ENCODE measurements around the gene IGLON5.

The IGLON5 gene

DNA sequence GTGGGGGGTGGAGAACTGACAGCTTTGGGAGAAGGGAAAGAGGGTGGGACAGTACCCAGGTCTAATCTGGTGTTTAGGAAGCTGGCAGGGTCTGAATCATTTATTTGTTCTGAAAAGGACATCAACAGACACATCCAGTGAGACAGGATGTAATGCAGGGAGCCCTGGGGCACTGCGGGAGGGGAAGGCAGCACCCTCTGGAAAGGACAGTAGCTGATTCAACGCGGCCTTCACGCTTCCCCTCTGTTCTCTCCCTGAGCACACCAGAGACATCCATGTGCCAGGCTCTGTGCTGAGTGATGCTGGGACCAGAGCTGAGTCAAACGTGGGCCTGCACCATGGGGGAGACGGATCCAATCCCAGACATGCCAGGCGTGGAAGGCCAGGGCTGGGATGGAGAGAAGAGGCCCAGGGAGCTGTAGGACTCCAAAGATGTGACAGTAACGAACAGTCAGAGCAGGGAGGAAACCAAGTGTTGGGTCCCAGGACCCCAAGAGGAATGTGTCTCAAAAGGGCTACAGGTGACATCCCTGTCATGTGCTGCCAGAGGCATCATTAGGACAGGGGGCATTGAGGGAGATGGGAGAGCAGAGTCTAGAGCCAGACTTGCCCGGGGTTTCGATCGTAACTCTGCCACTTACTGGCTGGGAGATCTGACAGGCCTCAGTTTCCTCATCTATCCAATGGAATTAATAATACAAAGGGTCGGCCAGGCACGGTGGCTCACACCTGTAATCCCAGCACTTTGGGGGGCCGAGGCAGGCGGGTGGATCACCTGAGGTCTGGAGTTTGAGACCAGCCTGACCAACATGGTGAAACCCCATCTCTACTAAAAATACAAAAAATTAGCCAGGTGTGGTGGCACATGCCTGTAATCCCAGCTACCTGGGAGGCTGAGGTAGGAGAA, 53.0 kb downstream of the IGLON5 start:
- Histone ChIP-seq H3F3A (ENCODE audit: low read depth) (no peaks in the 10 kb centered on the region), H3K4me1 (ENCODE audit: insufficient read depth, low read length, poor library complexity, severe bottlenecking) (peaks cover 44% of the 10 kb centered on the region), H3K27me3 (ENCODE audit: insufficient read depth, low read length, poor library complexity, severe bottlenecking) (no peaks in the 10 kb centered on the region), H3K9ac (ENCODE audit: low read depth, low read length, poor library complexity, severe bottlenecking) (peak overlapping the region; percentile 50), H3K4me3 (ENCODE audit: low read length, poor library complexity, severe bottlenecking) (peak overlapping the region; percentile 16), H3K79me2 (ENCODE audit: insufficient read depth, low read length) (peaks cover 46% of the 10 kb centered on the region), H3K4me2 (ENCODE audit: low read depth, low read length, poor library complexity, severe bottlenecking) (peak overlapping the region; percentile 96), H4K20me1 (ENCODE audit: insufficient read depth, low read length, poor library complexity, severe bottlenecking) (no peaks in the 10 kb centered on the region), H3K9me3 (ENCODE audit: insufficient read depth, low read depth, low read length) (no peaks in the 10 kb centered on the region), H2AFZ (ENCODE audit: low read length) (no peak overlapping the region), H3K36me3 (ENCODE audit: insufficient read depth, low read length) (no peaks in the 10 kb centered on the region), H3K9me2 (replicated peaks; ENCODE audit: low read depth, low read length) (no peaks in the 10 kb centered on the region)
- TF ChIP-seq, protein P1, sequence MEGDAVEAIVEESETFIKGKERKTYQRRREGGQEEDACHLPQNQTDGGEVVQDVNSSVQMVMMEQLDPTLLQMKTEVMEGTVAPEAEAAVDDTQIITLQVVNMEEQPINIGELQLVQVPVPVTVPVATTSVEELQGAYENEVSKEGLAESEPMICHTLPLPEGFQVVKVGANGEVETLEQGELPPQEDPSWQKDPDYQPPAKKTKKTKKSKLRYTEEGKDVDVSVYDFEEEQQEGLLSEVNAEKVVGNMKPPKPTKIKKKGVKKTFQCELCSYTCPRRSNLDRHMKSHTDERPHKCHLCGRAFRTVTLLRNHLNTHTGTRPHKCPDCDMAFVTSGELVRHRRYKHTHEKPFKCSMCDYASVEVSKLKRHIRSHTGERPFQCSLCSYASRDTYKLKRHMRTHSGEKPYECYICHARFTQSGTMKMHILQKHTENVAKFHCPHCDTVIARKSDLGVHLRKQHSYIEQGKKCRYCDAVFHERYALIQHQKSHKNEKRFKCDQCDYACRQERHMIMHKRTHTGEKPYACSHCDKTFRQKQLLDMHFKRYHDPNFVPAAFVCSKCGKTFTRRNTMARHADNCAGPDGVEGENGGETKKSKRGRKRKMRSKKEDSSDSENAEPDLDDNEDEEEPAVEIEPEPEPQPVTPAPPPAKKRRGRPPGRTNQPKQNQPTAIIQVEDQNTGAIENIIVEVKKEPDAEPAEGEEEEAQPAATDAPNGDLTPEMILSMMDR (conservative IDR thresholded peaks at IDR 0.05; ENCODE audit: low read length), result no peak
- TF ChIP-seq EZH2phosphoT487 (IDR thresholded peaks at IDR 0.05; ENCODE audit: borderline replicate concordance), result no peak

DNA sequence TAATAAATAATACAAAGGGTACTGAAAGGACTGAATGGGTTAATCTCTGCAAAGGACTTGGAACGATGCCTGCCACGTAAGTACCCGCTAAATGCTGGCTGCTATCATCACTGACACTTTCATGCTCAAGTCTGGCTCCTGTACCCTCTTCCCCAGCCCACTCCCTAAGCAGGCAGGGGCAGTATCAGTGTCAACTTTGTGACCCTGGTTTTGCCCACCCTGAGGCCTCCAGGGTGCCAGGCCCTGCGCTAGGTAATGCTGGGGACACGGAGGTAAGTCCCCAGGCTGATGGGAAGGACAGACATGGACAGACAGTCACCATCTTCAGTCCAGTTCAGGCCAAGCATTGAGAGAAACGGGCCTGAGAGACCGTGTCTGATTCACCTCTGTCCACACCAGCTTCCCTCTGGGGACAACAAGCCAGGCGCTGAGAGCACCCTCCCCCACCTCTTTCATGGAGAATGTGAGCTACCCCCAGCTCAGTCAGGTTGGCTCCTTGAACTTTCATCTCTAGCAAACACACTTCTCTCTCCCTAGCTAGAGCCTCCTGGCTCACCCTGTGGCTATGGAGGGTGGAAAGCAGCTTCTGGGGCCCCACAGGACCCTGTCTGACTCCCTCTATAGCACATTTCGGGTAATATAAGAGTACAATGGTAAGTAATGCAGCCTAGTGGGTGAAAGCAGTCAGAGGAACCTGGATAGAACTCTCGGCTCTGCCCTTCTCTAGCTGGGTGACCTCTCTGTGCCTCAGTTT, 53.9 kb downstream of the IGLON5 start:
- Histone ChIP-seq H3K4me1 (ENCODE audit: insufficient read depth, low read length, poor library complexity, severe bottlenecking) (peaks cover 47% of the 10 kb centered on the region), H3K27me3 (ENCODE audit: insufficient read depth, low read length, poor library complexity, severe bottlenecking) (no peaks in the 10 kb centered on the region), H4K20me1 (ENCODE audit: insufficient read depth, low read length, poor library complexity, severe bottlenecking) (no peaks in the 10 kb centered on the region), H2AFZ (ENCODE audit: low read length) (peak overlapping the region; percentile 83), H3K9me3 (ENCODE audit: insufficient read depth, low read depth, low read length) (no peaks in the 10 kb centered on the region), H3K4me2 (ENCODE audit: low read depth, low read length, poor library complexity, severe bottlenecking) (peak overlapping the region; percentile 96), H3K9ac (ENCODE audit: low read depth, low read length, poor library complexity, severe bottlenecking) (peak overlapping the region; percentile 94), H3K36me3 (ENCODE audit: insufficient read depth, low read length) (no peaks in the 10 kb centered on the region), H3K79me2 (ENCODE audit: insufficient read depth, low read length) (peaks cover 54% of the 10 kb centered on the region), H3K9me2 (replicated peaks; ENCODE audit: low read depth, low read length) (no peaks in the 10 kb centered on the region), H3F3A (ENCODE audit: low read depth) (no peaks in the 10 kb centered on the region), H3K4me3 (ENCODE audit: low read length, poor library complexity, severe bottlenecking) (peak overlapping the region; percentile 99)
- TF ChIP-seq, protein P1 (conservative IDR thresholded peaks at IDR 0.05; ENCODE audit: low read length), result peak; percentile 49
- TF ChIP-seq EZH2phosphoT487 (IDR thresholded peaks at IDR 0.05; ENCODE audit: borderline replicate concordance), result no peak

DNA sequence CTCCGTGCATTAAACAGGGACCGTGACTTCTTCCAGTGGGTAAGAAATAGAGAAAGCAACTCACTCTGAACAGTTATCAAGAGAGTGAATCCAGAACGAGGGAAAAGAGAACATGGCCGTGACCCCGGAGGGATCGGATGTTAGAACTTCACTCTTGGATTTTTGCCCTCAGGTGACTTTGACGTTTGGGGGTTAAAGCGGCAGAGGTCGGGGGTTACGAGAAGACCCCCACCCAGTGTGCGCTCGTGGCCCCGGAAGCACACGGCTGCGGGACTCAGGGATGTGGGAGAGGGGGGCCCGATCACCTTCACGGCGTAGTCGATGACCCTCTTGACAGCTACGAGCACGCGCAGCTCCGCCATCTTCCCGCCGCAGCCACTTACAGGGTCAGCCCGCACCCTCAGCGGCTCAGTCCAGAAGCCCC, 54.5 kb downstream of the IGLON5 start, which contains the start of gene ETFB:
ETFB (minus strand) TSS at position 424 of the 424 bp plus-strand sequence; CDS start at position 362, 62 bp downstream.
- Histone ChIP-seq H3F3A (ENCODE audit: low read depth) (no peaks in the 10 kb centered on the region), H4K20me1 (ENCODE audit: insufficient read depth, low read length, poor library complexity, severe bottlenecking) (no peaks in the 10 kb centered on the region), H3K36me3 (ENCODE audit: insufficient read depth, low read length) (no peaks in the 10 kb centered on the region), H3K9me2 (replicated peaks; ENCODE audit: low read depth, low read length) (no peaks in the 10 kb centered on the region), H3K4me2 (ENCODE audit: low read depth, low read length, poor library complexity, severe bottlenecking) (peak within 1 kb of the TSS; percentile 96), H3K9ac (ENCODE audit: low read depth, low read length, poor library complexity, severe bottlenecking) (peak within 1 kb of the TSS; percentile 94), H3K4me3 (ENCODE audit: low read length, poor library complexity, severe bottlenecking) (peak within 1 kb of the TSS; percentile 99), H3K27me3 (ENCODE audit: insufficient read depth, low read length, poor library complexity, severe bottlenecking) (no peaks in the 10 kb centered on the region), H3K79me2 (ENCODE audit: insufficient read depth, low read length) (peaks cover 60% of the 10 kb centered on the region), H3K9me3 (ENCODE audit: insufficient read depth, low read depth, low read length) (no peaks in the 10 kb centered on the region), H3K4me1 (ENCODE audit: insufficient read depth, low read length, poor library complexity, severe bottlenecking) (peaks cover 53% of the 10 kb centered on the region), H2AFZ (ENCODE audit: low read length) (peak within 1 kb of the TSS; percentile 83)
- TF ChIP-seq EZH2phosphoT487 (IDR thresholded peaks at IDR 0.05; ENCODE audit: borderline replicate concordance), result no peak
- TF ChIP-seq, protein P1 (conservative IDR thresholded peaks at IDR 0.05; ENCODE audit: low read length), result 0 out of 2 replicates have a peak, but pooled peaks have one; percentile 25

Measured in Loucy (cell line).